GM15510 (cell line): ENCODE data around the gene CADM2.

Experiments
- POLR2A ChIP-seq: IDR thresholded peaks from 3 replicates; pipeline ENCODE4 v1.6.1; 2011; ENCODE audit warnings: borderline replicate concordance; ENCODE audit not compliant: insufficient read length; ENCODE audit errors: extremely low read depth

CADM2 gene

DNA sequence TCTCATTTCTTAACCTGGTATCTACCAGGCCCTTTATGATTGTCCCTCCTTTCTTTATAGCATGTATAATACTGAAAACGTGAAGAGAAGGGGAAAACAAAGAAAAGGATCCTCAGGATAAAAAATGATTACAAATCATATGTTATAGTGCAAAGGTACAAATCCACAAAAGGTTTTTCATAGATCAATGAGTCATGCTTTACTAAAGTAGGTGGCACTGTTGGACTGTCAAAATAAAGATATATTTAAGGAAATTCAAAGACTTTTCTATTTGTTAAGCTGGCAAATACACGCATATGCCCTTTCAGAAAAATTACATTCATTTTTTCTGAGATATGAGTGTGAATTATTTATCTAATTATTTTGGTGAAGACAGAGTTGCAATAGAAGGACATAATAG is 151.6 kb downstream of the CADM2 start:
- no peak for TF ChIP-seq POLR2A

- TF ChIP-seq POLR2A = no peak
Measured at GRCh38 chr3:85120879-85121278, 162.1 kb downstream of the CADM2 start.

GRCh38 chr3:85142626-85143025 is 183.8 kb downstream of the CADM2 start:
- no peak for TF ChIP-seq POLR2A

DNA sequence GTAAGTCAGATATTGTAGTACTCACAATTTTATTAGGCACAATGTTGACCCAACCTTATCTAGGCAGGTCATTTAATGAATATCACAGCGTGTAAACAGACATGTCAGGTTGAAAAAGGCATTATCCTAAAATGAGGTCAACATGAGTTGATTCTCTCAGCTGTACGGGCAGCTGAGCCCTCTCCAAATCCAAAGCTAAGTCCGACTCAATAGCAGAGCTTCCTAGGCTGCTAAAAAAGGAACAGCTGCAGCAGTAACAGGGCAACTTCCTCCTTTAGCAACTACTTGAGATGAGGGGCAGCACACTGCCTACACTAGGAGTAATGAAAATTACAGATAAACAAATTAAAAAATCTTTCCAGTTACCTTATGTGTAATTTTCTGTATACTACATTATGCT is 189.2 kb downstream of the CADM2 start:
- no peak for TF ChIP-seq POLR2A

GRCh38 chr3:85151555-85151954 is 192.8 kb downstream of the CADM2 start:
- no peak for TF ChIP-seq POLR2A

DNA sequence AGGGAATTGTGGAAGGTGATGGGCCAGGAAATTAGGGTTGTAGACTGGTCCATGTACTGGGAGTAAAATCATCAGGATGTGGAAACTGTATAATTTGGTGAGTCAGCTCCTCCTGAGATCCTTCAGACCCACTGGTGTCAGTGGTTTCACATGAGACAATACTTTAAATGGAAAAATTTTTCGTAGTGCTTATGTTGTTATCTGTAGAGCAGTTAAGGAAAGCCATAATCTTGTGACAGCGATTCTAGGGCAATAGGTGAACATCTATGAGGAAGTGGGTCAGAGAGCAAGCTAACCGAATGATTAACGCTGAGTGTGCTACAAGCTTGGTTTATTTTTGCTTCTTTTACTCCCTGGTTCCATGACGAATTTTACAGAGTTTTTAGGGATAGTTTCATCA is 200.6 kb downstream of the CADM2 start:
- TF ChIP-seq POLR2A = no peak

GRCh38 chr3:85161544-85161943 is 202.8 kb downstream of the CADM2 start:
- TF ChIP-seq POLR2A = no peak

DNA sequence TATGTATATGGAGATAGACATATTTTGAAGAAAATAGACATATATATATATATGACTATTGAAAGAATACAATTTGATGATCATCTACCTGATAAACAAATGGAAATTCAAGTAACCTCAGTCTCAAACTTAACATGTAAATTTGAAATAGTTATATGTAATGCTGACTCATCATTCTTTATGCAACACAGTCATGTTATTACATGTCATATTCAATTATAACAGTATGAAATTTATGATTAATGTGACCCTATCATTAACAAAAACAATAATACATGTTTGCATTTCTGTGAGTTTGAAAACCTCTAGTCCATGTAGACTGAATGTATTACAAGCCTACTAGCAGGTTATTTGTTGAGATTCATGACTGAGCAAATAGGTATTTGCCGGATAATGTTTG is 204.1 kb downstream of the CADM2 start:
- TF ChIP-seq POLR2A = no peak

GRCh38 chr3:85164436-85164835 is 205.6 kb downstream of the CADM2 start:
- TF ChIP-seq POLR2A = no peak

- TF ChIP-seq POLR2A = no peak
Measured at GRCh38 chr3:85167576-85167975, 208.8 kb downstream of the CADM2 start.

- TF ChIP-seq POLR2A = no peak
Measured at GRCh38 chr3:85170646-85171045, 211.9 kb downstream of the CADM2 start.

GRCh38 chr3:85171976-85172375 is 213.2 kb downstream of the CADM2 start:
- no peak for TF ChIP-seq POLR2A

DNA sequence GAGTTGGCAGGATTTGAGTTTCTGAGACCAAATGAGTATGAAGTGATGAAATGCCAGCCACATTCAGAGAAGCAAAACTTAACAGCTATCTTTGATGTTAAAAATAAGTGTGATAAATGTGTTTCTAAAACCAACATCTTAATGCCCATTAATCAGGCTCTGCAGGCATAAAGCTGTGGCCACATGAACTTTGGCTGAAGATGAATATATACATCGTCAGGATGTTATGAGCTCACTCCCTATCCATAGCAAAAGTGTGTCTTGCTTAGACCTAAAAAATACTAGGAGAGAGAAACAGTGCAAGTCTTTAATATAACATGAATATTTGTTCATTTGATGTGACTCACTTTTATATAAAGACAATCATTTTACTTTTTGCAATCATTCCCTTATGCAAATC is 218.0 kb downstream of the CADM2 start:
- TF ChIP-seq POLR2A = no peak

DNA sequence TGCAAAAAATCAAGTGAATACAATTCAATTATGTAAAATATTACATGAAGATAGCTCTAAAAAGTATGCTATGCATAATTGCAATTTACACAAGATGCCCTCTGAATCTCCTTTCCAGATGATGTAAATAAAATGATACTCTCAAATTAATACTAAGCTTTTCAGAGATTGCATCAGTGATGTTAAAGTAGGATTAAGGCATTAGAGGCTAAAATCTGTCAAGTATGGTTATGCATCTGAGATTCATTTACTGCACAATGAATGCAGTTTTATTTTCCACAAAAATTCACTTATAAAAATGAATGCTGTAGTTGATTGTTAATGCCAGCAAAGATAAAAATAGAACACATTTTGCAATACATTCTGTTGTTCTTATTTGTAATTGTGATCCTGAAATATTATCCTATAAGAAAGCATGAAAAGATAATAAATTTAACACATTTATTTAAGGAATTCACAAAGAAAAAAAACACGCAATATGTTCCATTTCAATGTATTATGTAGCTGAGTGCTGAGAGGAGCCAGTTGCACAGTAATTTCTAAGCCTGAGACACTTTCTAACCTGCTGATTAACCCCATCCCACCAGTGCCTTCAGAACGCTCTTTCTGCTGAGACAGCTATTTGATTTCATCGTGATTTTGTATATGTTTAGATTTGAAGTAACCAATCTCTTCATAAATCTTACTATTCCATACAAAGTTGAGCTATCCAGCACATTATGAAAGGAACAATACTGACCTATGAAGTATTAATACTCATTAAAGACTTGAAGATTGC is 224.4 kb downstream of the CADM2 start:
- no peak for TF ChIP-seq POLR2A

GRCh38 chr3:85185495-85185894 is 226.7 kb downstream of the CADM2 start:
- TF ChIP-seq POLR2A = no peak

- no peak for TF ChIP-seq POLR2A
Measured at GRCh38 chr3:85189731-85190130, 230.9 kb downstream of the CADM2 start.

DNA sequence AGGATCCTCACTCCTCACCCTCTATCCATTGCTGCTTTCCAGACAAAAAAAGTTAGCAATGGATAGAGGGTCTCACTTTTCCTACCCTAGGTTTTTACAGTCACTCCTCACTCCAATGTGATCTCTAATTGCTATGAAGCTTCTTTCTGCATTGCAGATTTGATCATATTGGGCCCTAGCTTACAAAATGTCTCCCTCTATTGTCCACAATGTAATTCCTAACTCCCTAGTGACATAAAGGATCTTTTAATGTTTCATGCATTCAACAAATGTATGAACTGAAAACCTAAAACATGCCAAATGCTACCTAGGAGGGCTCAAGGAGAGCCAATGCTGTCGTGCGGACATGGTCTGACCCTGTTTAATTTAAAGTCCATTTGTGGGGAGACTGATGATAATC is 234.8 kb downstream of the CADM2 start:
- no peak for TF ChIP-seq POLR2A
